Testis (tissue), 2 donors: ENCODE results near the gene PCBP3.

Source experiments
- POLR2A ChIP-seq: fragments of 450-650 bp; IDR thresholded peaks from one replicate; pipeline ENCODE4 v1.6.1; 2017; ENCODE audit warnings: antibody characterized with exemption, mild to moderate bottlenecking, moderate library complexity
- TF ChIP-seq, protein P1 (sequence below), 3 experiments: fragments of 450-650 bp in 2 of 3; fragments of 200-600 bp in 1 of 3; sonication (generic) in 1 of 3; IDR thresholded peaks; one replicate each; pipeline ENCODE4 v1.5.1; 2016 to 2019; ENCODE audit warnings: antibody characterized with exemption in 3 of 3, mild to moderate bottlenecking in 2 of 3, moderate library complexity in 1 of 3

GRCh38 chr21:45899317-45900033, 255.9 kb downstream of the PCBP3 start:
- TF ChIP-seq, protein P1, sequence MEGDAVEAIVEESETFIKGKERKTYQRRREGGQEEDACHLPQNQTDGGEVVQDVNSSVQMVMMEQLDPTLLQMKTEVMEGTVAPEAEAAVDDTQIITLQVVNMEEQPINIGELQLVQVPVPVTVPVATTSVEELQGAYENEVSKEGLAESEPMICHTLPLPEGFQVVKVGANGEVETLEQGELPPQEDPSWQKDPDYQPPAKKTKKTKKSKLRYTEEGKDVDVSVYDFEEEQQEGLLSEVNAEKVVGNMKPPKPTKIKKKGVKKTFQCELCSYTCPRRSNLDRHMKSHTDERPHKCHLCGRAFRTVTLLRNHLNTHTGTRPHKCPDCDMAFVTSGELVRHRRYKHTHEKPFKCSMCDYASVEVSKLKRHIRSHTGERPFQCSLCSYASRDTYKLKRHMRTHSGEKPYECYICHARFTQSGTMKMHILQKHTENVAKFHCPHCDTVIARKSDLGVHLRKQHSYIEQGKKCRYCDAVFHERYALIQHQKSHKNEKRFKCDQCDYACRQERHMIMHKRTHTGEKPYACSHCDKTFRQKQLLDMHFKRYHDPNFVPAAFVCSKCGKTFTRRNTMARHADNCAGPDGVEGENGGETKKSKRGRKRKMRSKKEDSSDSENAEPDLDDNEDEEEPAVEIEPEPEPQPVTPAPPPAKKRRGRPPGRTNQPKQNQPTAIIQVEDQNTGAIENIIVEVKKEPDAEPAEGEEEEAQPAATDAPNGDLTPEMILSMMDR (IDR thresholded peaks at IDR 0.05) = no peak
- TF ChIP-seq POLR2A = no peak
